ENCODE results near the gene TRPM2. TPM values are rescaled to one million over a fixed set of nuclear protein-coding genes. Genes with fewer than 3 reads are reported as not detected.

The TRPM2 gene
- total RNA-seq, 1 donor from 2014 or later, result 3.9 TPM

DNA sequence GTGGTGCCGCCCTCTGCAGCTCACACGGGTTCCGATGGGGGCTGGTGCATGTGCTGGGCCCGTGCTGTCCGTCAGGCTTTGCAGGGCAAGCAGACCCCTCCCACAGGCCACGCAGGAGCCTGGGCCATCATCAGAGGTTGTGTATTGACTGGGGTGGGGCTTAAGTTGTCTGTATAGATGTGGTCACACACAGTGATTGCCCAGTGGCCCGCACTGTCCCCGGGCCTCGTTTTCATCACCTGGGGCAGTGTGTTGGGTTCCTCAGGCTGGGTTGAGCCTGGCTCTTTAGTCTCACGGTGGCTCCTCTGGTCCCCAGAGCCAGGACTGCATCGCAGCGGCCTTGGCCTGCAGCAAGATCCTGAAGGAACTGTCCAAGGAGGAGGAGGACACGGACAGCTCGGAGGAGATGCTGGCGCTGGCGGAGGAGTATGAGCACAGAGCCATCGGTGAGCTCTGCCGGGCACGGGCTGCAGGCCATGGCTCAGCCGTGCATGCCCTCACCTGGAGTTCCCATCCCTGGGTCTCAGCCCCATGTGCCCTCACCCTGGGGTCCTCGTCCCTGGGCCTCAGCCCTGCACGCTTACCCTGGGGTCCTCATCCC lies 44.1 kb downstream of the TRPM2 start:
- H3K9me3 Mint-ChIP-seq, result no peaks in the 10 kb centered on the region
- H3K4me1 Mint-ChIP-seq, result no peaks in the 10 kb centered on the region
- POLR2A ChIA-PET, result no interaction called here
- ATAC-seq (ENCODE audit: low read depth) (no peak), DNase-seq (no peak)
- no peaks in the 10 kb centered on the region for H3K36me3 Mint-ChIP-seq (ENCODE audit: low read depth)
- intact Hi-C loops (cut with micrococcal nuclease), result no loop called here
- no peak overlapping the region for H3K27ac Mint-ChIP-seq
- no peaks in the 10 kb centered on the region for H3K27me3 Mint-ChIP-seq
- TF ChIP-seq, protein P1, sequence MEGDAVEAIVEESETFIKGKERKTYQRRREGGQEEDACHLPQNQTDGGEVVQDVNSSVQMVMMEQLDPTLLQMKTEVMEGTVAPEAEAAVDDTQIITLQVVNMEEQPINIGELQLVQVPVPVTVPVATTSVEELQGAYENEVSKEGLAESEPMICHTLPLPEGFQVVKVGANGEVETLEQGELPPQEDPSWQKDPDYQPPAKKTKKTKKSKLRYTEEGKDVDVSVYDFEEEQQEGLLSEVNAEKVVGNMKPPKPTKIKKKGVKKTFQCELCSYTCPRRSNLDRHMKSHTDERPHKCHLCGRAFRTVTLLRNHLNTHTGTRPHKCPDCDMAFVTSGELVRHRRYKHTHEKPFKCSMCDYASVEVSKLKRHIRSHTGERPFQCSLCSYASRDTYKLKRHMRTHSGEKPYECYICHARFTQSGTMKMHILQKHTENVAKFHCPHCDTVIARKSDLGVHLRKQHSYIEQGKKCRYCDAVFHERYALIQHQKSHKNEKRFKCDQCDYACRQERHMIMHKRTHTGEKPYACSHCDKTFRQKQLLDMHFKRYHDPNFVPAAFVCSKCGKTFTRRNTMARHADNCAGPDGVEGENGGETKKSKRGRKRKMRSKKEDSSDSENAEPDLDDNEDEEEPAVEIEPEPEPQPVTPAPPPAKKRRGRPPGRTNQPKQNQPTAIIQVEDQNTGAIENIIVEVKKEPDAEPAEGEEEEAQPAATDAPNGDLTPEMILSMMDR (IDR thresholded peaks at IDR 0.05), result no peak
- no peak overlapping the region for H3K4me3 Mint-ChIP-seq
- CTCF ChIA-PET, result no interaction called here

DNA sequence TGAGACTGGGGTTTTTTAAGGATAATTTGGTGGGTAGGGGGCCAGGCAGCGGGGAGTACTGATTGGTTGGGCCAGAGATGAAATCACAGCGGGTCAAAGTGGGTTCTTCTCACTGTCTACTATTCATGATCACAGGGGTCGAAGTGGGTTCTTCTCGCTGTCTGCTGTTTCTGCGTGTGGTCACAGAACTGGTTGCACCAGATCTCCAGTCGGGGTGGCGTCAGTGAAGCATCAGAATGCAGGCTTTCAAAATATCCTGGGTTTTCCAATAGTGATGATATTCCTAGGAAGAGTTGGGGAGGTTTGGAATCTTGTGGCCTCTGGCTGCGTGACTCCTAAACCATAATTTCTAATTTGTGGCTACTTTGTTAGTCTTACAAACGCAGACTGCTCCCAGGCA lies 45.1 kb downstream of the TRPM2 start:
- Mint-ChIP-seq H3K4me1 (no peaks in the 10 kb centered on the region), H3K27me3 (no peaks in the 10 kb centered on the region), H3K4me3 (no peak overlapping the region), H3K27ac (no peak overlapping the region), H3K9me3 (no peaks in the 10 kb centered on the region), H3K36me3 (ENCODE audit: low read depth) (no peaks in the 10 kb centered on the region)
- intact Hi-C loops (cut with micrococcal nuclease), result no loop called here
- ChIA-PET POLR2A (no interaction called here), CTCF (no interaction called here)
- TF ChIP-seq, protein P1 (IDR thresholded peaks at IDR 0.05), result no peak
- DNase-seq, result no peak
- ATAC-seq (ENCODE audit: low read depth), result no peak

DNA sequence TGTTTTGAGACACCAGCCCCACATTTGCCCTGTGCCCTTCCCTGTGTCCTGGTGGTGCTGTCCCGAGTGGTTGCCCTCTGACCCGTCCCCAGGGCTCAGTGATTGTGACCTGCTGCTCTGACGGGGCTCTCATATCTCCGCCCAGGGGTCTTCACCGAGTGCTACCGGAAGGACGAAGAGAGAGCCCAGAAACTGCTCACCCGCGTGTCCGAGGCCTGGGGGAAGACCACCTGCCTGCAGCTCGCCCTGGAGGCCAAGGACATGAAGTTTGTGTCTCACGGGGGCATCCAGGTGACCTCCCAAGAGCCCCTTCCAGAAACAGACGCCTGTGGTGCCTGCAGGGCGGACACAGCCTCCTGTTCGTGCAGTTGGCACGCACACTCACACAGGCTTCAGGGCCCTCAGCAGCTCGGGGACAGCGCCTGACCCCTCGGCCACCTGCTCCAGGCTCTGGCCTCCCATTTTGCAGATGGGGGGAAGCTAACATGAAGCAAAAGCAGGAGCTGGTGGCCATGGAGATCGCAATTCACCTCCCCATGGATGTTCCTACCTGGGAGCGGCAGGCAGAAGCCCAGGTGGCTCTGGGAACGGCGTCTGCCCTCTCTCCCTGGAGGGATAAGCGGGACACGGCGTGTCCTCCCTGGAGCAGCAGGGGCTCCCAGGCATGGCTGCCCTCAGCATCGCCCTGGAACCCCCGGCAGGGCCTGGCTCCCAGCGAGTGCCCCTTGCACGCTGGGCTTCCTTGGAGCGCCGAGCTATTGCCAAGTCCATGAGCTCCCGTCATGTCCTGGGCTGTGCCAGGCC lies 45.9 kb downstream of the TRPM2 start:
- no peak for ATAC-seq (ENCODE audit: low read depth)
- H3K27me3 Mint-ChIP-seq, result no peaks in the 10 kb centered on the region
- intact Hi-C loops (cut with micrococcal nuclease), result no loop called here
- no peak overlapping the region for H3K4me3 Mint-ChIP-seq
- POLR2A ChIA-PET, result no interaction called here
- CTCF ChIA-PET, result no interaction called here
- H3K4me1 Mint-ChIP-seq, result no peaks in the 10 kb centered on the region
- no peaks in the 10 kb centered on the region for H3K9me3 Mint-ChIP-seq
- DNase-seq, result no peak
- TF ChIP-seq, protein P1 (IDR thresholded peaks at IDR 0.05), result no peak
- no peak overlapping the region for H3K27ac Mint-ChIP-seq
- no peaks in the 10 kb centered on the region for H3K36me3 Mint-ChIP-seq (ENCODE audit: low read depth)

DNA sequence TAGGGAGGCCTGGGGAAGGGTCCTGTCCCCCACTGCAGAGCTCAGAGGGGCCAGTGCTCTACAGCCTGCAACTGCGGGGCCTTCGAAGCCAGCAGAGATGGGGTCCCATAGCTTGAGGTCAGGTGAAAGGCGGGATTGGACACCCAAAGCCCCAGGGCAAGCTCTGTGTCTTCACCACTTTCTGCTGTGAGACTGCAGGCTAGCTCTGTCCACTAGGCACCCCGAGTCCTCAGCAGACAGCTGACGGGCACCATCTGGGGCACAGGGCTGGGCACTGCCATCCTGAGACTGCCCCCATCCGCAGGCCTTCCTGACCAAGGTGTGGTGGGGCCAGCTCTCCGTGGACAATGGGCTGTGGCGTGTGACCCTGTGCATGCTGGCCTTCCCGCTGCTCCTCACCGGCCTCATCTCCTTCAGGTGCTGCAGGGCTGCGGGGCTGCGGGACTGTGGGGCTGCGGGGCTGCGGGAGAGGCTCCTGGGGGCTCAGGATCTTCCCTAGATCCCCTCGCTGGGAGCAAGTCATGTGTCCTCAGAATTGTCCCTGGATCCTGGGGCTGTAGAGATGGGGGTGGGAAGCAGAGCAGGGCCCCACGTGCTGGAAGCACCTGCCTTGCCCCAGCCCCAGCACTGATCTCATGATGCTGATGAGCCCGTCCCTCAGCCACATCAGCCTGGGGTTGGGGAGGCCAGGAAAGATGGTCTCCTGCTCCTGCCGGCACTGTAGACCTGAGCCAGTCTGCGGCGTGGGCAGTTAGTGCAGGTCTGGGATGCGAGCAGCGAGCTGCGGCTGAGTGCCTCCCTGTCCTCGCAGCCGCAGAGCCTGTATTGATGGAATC lies 46.8 kb downstream of the TRPM2 start:
- H3K27ac Mint-ChIP-seq, result no peak overlapping the region
- no peak for ATAC-seq (ENCODE audit: low read depth)
- ChIA-PET POLR2A (no interaction called here), CTCF (no interaction called here)
- H3K4me1 Mint-ChIP-seq, result no peaks in the 10 kb centered on the region
- H3K4me3 Mint-ChIP-seq, result no peak overlapping the region
- H3K36me3 Mint-ChIP-seq (ENCODE audit: low read depth), result no peaks in the 10 kb centered on the region
- no peaks in the 10 kb centered on the region for H3K27me3 Mint-ChIP-seq
- H3K9me3 Mint-ChIP-seq, result no peaks in the 10 kb centered on the region
- intact Hi-C loops (cut with micrococcal nuclease), result no loop called here
- no peak for DNase-seq
- TF ChIP-seq, protein P1 (IDR thresholded peaks at IDR 0.05), result no peak

DNA sequence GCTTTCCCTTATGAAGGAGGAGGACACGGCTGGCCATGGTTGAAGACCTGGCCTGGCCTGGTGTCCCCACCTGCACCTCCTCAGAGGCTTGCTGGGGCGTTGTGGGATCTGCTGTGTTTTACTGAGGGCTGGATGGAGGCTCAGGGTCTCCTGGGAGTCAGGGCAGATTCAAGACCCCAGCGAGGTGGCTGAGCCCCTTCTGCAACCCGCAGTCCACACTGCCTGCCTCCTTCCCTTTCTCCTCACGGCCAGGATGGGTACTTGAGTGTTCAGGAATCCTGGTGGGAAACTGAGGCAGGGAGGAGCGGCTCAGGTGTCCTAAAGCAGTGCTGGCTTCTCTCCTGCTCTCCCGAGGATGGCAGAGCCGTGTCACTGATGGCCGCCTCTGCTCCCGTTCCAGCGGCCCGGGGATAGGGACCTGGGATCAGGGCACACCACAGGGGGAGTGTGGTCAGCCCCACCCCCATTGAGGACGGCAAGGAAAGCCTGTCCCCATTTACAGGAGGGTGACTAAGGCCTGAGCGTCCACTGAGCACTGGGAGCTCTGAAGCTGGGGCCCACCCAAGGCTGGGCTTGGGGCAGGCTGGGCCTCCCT lies 47.5 kb downstream of the TRPM2 start:
- TF ChIP-seq, protein P1 (IDR thresholded peaks at IDR 0.05), result no peak
- DNase-seq (no peak), ATAC-seq (ENCODE audit: low read depth) (no peak)
- CTCF ChIA-PET, result no interaction called here
- H3K4me3 Mint-ChIP-seq, result no peak overlapping the region
- H3K9me3 Mint-ChIP-seq, result no peaks in the 10 kb centered on the region
- no peaks in the 10 kb centered on the region for H3K36me3 Mint-ChIP-seq (ENCODE audit: low read depth)
- POLR2A ChIA-PET, result no interaction called here
- H3K27ac Mint-ChIP-seq, result no peak overlapping the region
- H3K4me1 Mint-ChIP-seq, result no peaks in the 10 kb centered on the region
- H3K27me3 Mint-ChIP-seq, result no peaks in the 10 kb centered on the region
- intact Hi-C loops (cut with micrococcal nuclease), result no loop called here

Data from activated B cell treated with CpG ODN at 0.5 μM for 24 hours (primary cell).